Activated T-helper 2 cell treated with anti-CD3 and anti-CD28 coated beads, Interferon-gamma antibody, Interleukin-2, Interleukin-4, amounts not matched to agents 10 μg/mL and 5 μg/mL and 100 μg/mL, durations not matched to agents 14 hours and 24 hours and 36 hours (primary cell): Measurements from ENCODE around the gene ASRGL1. TPM values are rescaled to one million over a fixed set of nuclear protein-coding genes. Genes with fewer than 3 reads are reported as not detected.
"Not testable (repeated sequence)": the region's sequence is repeated elsewhere in the genome, so short reads cannot be mapped to it uniquely, and the experiment has no call there.

Source experiments
- DNase-seq: peaks from one replicate; pipeline ENCODE4 v3.0.0; 2021; ENCODE audit warnings: low spot score
- H3K27ac Mint-ChIP-seq: one replicate; pipeline ENCODE4 v1.8.0; 2021; ENCODE audit warnings: mixed read lengths
- H3K27me3 Mint-ChIP-seq: one replicate; pipeline ENCODE4 v1.8.0; 2021; ENCODE audit warnings: low read depth, mixed read lengths
- H3K36me3 Mint-ChIP-seq: one replicate; pipeline ENCODE4 v1.8.0; 2021; ENCODE audit warnings: low read depth, mixed read lengths
- H3K4me1 Mint-ChIP-seq: one replicate; pipeline ENCODE4 v1.8.0; 2021; ENCODE audit warnings: low read depth, mixed read lengths
- H3K4me3 Mint-ChIP-seq: one replicate; pipeline ENCODE4 v1.8.0; 2021; ENCODE audit warnings: low read depth, mild to moderate bottlenecking, moderate library complexity, mixed read lengths
- H3K9me3 Mint-ChIP-seq: one replicate; pipeline ENCODE4 v1.8.0; 2021; ENCODE audit warnings: mixed read lengths
- intact Hi-C: fragments of 100-400 bp; cut with micrococcal nuclease; formaldehyde crosslinking; loops from one replicate; pipeline ENCODE4 v1.15.1; 2023
- total RNA-seq: library from RNA; stranded (reverse); gene quantifications from 2 replicates; pipeline ENCODE4 v1.2.3, GENCODE V29; 2022

The ASRGL1 gene
- total RNA-seq, 1 donor from 2014 or later: 6.1 TPM

DNA sequence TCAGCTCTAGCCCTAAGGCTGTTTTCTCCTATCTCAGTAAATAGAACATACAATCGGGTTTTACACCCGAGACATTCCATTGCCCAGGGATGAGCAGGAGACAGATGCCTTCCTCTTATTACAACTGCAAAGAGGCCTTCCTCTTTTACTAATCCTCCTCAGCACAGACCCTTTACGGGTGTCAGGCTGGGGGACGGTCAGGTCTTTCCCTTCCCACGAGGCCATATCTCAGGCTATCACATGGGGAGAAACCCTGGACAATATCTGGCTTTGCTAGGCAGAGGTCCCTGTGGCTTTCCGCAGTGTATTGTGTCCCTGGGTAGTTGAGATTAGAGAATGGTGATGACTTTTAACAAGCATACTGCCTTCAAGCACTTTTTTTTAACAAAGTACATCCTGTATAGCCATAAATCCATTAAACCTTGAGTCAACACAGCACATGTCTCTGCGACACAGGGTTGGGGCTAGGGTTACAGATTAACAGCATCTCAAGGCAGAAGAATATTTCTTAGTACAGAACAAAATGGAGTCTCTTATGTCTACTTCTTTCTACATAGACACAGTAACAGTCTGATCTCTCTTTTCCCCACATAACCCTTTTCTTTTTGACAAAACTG, 31.7 kb downstream of the ASRGL1 start:
- H3K36me3 Mint-ChIP-seq, H3K27ac Mint-ChIP-seq, H3K27me3 Mint-ChIP-seq, H3K9me3 Mint-ChIP-seq, DNase-seq, intact Hi-C loops, H3K4me3 Mint-ChIP-seq: not testable (repeated sequence)
- peaks cover 10% of the 10 kb centered on the region for H3K4me1 Mint-ChIP-seq

- Mint-ChIP-seq H3K36me3 (no peaks in the 10 kb centered on the region), H3K4me1 (peaks cover 10% of the 10 kb centered on the region), H3K9me3 (no peaks in the 10 kb centered on the region), H3K27ac (peak overlapping the region; percentile 88), H3K27me3 (no peaks in the 10 kb centered on the region), H3K4me3 (peak overlapping the region; percentile 73)
- intact Hi-C loops: no loop called here
- DNase-seq: peak; percentile 42
These were observed 33.6 kb downstream of the ASRGL1 start for GRCh38 chr11:62370743-62371440.

GRCh38 chr11:62372871-62373270, 35.6 kb downstream of the ASRGL1 start:
- Mint-ChIP-seq H3K27me3 (no peaks in the 10 kb centered on the region), H3K36me3 (no peaks in the 10 kb centered on the region), H3K4me1 (peaks cover 10% of the 10 kb centered on the region), H3K4me3 (no peak overlapping the region), H3K27ac (no peak overlapping the region), H3K9me3 (no peaks in the 10 kb centered on the region)
- intact Hi-C loops: no loop called here
- DNase-seq: no peak

DNA sequence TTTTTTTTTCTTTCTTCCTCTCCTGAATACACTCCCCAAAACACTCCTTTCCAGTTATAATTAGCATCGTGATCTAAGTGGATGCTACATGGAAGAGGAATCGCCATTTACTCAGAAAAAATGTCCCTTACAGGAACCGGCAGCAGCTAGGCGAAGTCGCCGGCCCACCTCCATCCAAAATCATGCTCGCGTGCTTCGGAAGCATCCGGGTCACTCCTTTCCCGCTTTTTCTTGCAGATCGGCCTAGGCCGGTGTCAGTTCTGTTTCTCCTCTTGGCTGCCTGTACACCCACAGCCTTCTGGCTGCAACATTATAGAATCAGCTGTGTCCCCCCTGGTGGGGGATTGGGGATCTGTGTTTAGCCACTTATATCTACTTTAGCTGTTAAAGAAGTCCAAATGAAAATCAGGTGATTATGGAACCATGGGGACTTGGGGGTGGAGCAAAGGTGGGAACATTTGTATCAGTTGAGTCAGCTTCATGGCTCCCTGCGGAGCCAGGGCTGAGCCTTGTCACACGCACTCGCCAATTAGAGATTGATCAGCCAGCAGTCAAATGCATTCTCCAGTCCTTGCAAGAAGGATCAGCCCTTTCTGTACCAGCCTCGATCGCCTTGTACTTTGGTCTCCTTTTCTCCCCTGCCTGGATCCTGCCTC, 36.3 kb downstream of the ASRGL1 start:
- H3K4me3 Mint-ChIP-seq: no peak overlapping the region
- H3K27ac Mint-ChIP-seq: no peak overlapping the region
- peaks cover 12% of the 10 kb centered on the region for H3K4me1 Mint-ChIP-seq
- H3K36me3 Mint-ChIP-seq: no peaks in the 10 kb centered on the region
- DNase-seq: no peak
- intact Hi-C loops: no loop called here
- H3K27me3 Mint-ChIP-seq: peaks cover 3% of the 10 kb centered on the region
- H3K9me3 Mint-ChIP-seq: no peaks in the 10 kb centered on the region

DNA sequence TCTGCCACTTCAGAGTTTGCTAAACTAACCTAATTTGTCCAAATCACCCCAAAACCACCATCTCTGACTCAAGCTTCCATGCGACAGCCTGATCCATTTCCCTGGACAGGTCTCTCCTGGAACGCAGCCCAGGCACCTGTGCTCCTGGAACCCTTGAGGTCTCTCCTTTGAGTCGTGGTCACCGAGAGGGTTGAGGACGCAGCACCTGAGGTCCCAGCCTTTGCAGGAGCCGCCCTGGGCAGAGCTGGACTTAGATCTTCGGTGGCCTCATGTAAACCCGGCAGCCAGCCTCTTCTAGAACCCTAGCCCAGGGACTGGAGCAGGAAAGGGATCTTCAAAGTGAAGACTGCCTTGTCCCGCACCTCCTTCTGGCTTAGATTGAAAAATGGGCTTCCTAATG, 37.6 kb downstream of the ASRGL1 start:
- no peak for DNase-seq
- H3K27me3 Mint-ChIP-seq: peaks cover 12% of the 10 kb centered on the region
- no peak overlapping the region for H3K4me3 Mint-ChIP-seq
- intact Hi-C loops: no loop called here
- H3K36me3 Mint-ChIP-seq: no peaks in the 10 kb centered on the region
- H3K9me3 Mint-ChIP-seq: no peaks in the 10 kb centered on the region
- H3K4me1 Mint-ChIP-seq: peaks cover 12% of the 10 kb centered on the region
- no peak overlapping the region for H3K27ac Mint-ChIP-seq

DNA sequence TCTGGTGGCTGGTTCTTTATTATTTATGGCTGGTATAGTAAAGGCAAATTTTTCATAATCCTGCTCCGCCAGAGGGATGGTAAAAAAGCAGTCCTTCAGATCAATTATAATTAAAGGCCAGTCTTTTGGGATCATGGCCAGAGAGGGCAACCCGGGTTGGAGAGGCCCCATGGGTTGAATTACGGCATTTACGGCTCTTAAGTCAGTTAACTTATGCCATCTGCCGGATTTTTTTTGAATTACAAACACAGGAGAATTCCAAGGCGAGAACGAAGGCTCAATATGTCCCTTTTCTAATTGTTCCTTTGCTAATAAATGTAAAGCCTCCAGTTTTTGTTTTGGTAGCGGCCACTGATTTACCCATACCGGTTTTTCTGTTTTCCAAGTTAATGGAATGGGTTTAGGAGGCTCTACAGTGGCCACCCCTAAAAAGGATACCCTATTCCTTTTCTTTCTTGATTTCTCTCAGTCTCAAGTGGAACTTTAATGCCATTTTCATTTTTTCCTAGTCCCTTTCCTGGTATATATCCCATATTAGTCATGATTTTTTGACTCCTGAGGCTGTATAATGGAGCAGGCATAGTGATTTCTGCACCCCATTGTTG, 41.3 kb downstream of the ASRGL1 start:
- intact Hi-C loops: loop anchor here (1.0 kb wide), 1 partner anchor 38 kb away; no protein-coding TSS in a partner anchor
- not testable (repeated sequence) for H3K36me3 Mint-ChIP-seq, DNase-seq, H3K27ac Mint-ChIP-seq, H3K9me3 Mint-ChIP-seq, H3K4me3 Mint-ChIP-seq
- peaks cover 19% of the 10 kb centered on the region for H3K27me3 Mint-ChIP-seq
- H3K4me1 Mint-ChIP-seq: peaks cover 13% of the 10 kb centered on the region

GRCh38 chr11:62379586-62379985, 42.3 kb downstream of the ASRGL1 start:
- H3K4me3 Mint-ChIP-seq, DNase-seq, intact Hi-C loops, H3K9me3 Mint-ChIP-seq, H3K27ac Mint-ChIP-seq, H3K36me3 Mint-ChIP-seq: not testable (repeated sequence)
- Mint-ChIP-seq H3K4me1 (peaks cover 13% of the 10 kb centered on the region), H3K27me3 (peaks cover 19% of the 10 kb centered on the region)

DNA sequence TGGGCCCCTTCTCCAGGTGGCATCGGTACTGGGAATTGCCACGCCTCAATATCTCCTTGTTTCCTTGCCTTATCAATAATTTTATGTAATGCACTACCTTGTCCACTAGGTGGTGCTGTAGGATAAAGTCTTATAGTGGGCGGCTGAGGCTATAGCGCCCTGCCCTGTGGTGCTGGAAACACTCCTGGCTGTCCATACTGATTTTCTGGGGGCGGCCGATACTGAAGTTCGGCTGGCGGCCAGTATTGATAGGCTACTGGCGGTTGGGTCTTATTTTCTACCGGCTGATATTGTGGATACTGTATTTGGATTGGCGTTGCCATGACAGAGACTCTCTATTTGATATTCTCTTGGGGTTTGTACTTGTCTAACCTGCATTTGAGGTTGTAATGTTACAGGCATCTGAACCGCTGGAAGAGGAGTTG, 43.6 kb downstream of the ASRGL1 start:
- peaks cover 19% of the 10 kb centered on the region for H3K27me3 Mint-ChIP-seq
- intact Hi-C loops: loop anchor here (2.0 kb wide), 1 partner anchor 210 kb away; no protein-coding TSS in a partner anchor
- H3K27ac Mint-ChIP-seq, H3K9me3 Mint-ChIP-seq, H3K4me3 Mint-ChIP-seq, H3K36me3 Mint-ChIP-seq: not testable (repeated sequence)
- peaks cover 18% of the 10 kb centered on the region for H3K4me1 Mint-ChIP-seq
- DNase-seq: peak; percentile 39

DNA sequence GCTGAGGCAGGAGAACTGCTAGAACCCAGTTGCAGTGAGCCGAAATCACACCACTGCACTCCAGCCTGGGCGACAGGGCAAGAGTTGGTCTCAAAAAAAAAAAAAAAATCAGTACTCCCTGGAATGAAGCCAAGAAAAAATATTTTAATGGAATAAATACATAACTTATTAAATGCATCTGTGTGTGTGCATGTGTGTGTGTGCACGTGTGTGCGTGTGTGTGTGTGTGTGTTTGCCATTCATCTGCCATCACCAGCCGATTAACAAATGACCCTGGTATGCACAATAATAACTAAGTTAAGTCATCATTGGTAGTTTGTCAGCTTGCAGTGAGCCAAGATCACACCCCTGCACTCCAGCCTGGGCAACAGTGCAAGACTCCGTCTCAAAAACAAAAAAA, 46.6 kb downstream of the ASRGL1 start:
- Mint-ChIP-seq H3K9me3 (no peaks in the 10 kb centered on the region), H3K27ac (no peak overlapping the region), H3K4me1 (peaks cover 20% of the 10 kb centered on the region), H3K27me3 (peaks cover 15% of the 10 kb centered on the region), H3K36me3 (no peaks in the 10 kb centered on the region), H3K4me3 (no peak overlapping the region)
- intact Hi-C loops: no loop called here
- DNase-seq: no peak

DNA sequence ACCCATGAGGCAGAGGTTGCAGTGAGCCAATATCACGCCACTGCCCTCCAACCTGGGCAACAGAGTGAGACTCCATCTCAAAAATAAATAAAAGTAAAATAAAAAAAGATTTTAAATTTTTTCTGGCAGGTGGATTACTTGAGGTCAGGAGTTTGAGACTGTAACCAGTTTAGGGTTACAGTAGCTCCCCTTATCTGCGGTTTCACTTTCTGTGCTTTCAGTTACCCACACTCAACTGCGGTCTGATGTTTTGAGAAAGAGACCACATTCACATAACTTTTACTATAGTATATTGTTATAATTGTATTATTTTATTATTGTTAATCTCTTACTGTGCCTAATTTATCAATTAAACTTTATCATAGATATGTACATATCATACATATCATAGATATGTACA, 48.8 kb downstream of the ASRGL1 start:
- H3K36me3 Mint-ChIP-seq, H3K4me3 Mint-ChIP-seq, H3K27me3 Mint-ChIP-seq, H3K27ac Mint-ChIP-seq, DNase-seq, H3K9me3 Mint-ChIP-seq: not testable (repeated sequence)
- H3K4me1 Mint-ChIP-seq: peaks cover 15% of the 10 kb centered on the region
- intact Hi-C loops: loop anchor here (5.0 kb wide), 1 partner anchor 36 kb away; no protein-coding TSS in a partner anchor

- H3K9me3 Mint-ChIP-seq: no peaks in the 10 kb centered on the region
- H3K36me3 Mint-ChIP-seq: no peaks in the 10 kb centered on the region
- H3K27me3 Mint-ChIP-seq: peaks cover 2% of the 10 kb centered on the region
- intact Hi-C loops: loop anchor here (5.0 kb wide), 1 partner anchor 35 kb away; no protein-coding TSS in a partner anchor
- no peak overlapping the region for H3K4me3 Mint-ChIP-seq
- H3K4me1 Mint-ChIP-seq: peaks cover 9% of the 10 kb centered on the region
- no peak overlapping the region for H3K27ac Mint-ChIP-seq
- no peak for DNase-seq
These were observed 50.1 kb downstream of the ASRGL1 start for GRCh38 chr11:62387381-62387780.

- H3K27ac Mint-ChIP-seq: no peak overlapping the region
- H3K4me1 Mint-ChIP-seq: peaks cover 9% of the 10 kb centered on the region
- H3K4me3 Mint-ChIP-seq: no peak overlapping the region
- no peak for DNase-seq
- intact Hi-C loops: loop anchor here (5.0 kb wide), 1 partner anchor 33 kb away; no protein-coding TSS in a partner anchor
- no peaks in the 10 kb centered on the region for H3K36me3 Mint-ChIP-seq
- H3K9me3 Mint-ChIP-seq: no peaks in the 10 kb centered on the region
- H3K27me3 Mint-ChIP-seq: peaks cover 2% of the 10 kb centered on the region
These were observed 51.8 kb downstream of the ASRGL1 start for GRCh38 chr11:62388999-62389398.
